Measurements from ENCODE around the gene MEGF8. TPM values are rescaled to one million over a fixed set of nuclear protein-coding genes. Genes with fewer than 3 reads are reported as not detected.

MEGF8 gene
- total and polyA plus RNA-seq, 2 donors (not counting 3 experiments of a cell fraction or from before 2014, with no cell fraction given): 20.6 to 39.6 TPM

DNA sequence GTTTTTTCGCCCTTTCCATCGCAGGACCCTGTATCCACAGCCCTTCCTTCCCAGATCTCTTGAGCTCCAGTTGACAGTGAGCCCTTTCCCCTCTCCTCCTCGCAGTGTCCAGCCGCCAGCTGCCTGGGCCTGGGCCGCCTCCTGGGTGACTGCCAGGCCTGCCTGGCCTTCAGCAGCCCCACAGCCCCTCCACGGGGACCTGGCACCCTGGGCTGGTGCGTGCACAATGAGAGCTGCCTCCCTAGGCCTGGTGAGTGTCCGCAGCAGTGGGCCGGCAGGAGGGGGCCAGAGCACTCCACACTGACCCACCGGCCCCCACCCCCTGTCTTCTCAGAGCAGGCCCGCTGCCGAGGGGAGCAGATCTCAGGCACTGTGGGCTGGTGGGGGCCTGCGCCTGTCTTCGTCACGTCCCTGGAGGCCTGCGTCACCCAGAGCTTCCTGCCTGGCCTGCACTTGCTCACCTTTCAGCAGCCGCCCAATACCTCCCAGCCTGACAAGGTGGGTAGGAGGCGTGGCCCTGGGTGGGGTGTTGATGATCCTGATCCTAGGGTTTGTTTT is 19.0 kb downstream of the MEGF8 start:
- Histone ChIP-seq H3K79me2 (ENCODE audit: control insufficient read depth, insufficient read depth, low read length) (no peaks in the 10 kb centered on the region), H3K4me2 (ENCODE audit: insufficient read depth, low read length) (no peak overlapping the region), H3K4me1 (ENCODE audit: control insufficient read depth, extremely low read depth, insufficient read depth, low read length) (no peaks in the 10 kb centered on the region), H3K27me3 (ENCODE audit: control insufficient read depth in 2 of 2, insufficient read depth in 2 of 2, low read length in 2 of 2) (no peaks in the 10 kb centered on the region), H2AFZ (ENCODE audit: low read depth, low read length) (no peak overlapping the region), H3K9ac (replicated peaks; ENCODE audit: extremely low read depth, insufficient read depth, low read length) (no peak overlapping the region), H3K9me3 (replicated peaks; ENCODE audit: control insufficient read depth, insufficient read depth, low read length) (no peaks in the 10 kb centered on the region), H3K27ac (ENCODE audit: insufficient read depth, low read depth, low read length) (no peak overlapping the region), H4K20me1 (replicated peaks; ENCODE audit: control insufficient read depth, extremely low read depth, insufficient read depth, low read length) (no peaks in the 10 kb centered on the region), H3K4me3 (replicated peaks in 1 of 3; ENCODE audit: insufficient read depth in 1 of 3, low read depth in 1 of 3, low read length in 3 of 3) (no peak overlapping the region), H3K36me3 (ENCODE audit: control insufficient read depth in 2 of 2, extremely low read depth in 1 of 2, insufficient read depth in 2 of 2, low read length in 2 of 2) (peaks cover 0 to 8% of the 10 kb centered on the region in 2 experiments), H3K9me1 (replicated peaks; ENCODE audit: control insufficient read depth, extremely low read depth, insufficient read depth, low read length) (no peaks in the 10 kb centered on the region)
- intact Hi-C loops (cut with micrococcal nuclease) (no loop called here), dilution Hi-C loops (cut with MboI; ENCODE audit: extremely low pct_ligation_motif_present, low sequenced_read_pairs) (no loop called here)
- DNase-seq (ENCODE audit: low read depth, low spot score) (no peak), FAIRE-seq (no peak)
- POLR2A ChIA-PET: no interaction called here
- CTCF ChIA-PET: no interaction called here
- BruUV-seq (replicated peaks): no TSS peak
- TF ChIP-seq EZH2 (IDR thresholded peaks at IDR 0.05; ENCODE audit: borderline replicate concordance, low read depth, low read length, severe bottlenecking): no peak
- no peak for TF ChIP-seq MYC (IDR thresholded peaks at IDR 0.05; ENCODE audit: low read depth, low read length)
- no peak for TF ChIP-seq JUN (IDR thresholded peaks at IDR 0.05; ENCODE audit: borderline replicate concordance, insufficient read depth, insufficient read length, low read depth)
- TF ChIP-seq POLR2AphosphoS5 (IDR thresholded peaks at IDR 0.05; ENCODE audit: insufficient read depth, low read depth, low read length): no peak
- TF ChIP-seq GATA2 (IDR thresholded peaks at IDR 0.05; ENCODE audit: insufficient read depth, insufficient read length, low read depth, low read length): no peak
- TF ChIP-seq POLR2A (IDR thresholded peaks at IDR 0.05; ENCODE audit: low read depth, low read length): no peak

DNA sequence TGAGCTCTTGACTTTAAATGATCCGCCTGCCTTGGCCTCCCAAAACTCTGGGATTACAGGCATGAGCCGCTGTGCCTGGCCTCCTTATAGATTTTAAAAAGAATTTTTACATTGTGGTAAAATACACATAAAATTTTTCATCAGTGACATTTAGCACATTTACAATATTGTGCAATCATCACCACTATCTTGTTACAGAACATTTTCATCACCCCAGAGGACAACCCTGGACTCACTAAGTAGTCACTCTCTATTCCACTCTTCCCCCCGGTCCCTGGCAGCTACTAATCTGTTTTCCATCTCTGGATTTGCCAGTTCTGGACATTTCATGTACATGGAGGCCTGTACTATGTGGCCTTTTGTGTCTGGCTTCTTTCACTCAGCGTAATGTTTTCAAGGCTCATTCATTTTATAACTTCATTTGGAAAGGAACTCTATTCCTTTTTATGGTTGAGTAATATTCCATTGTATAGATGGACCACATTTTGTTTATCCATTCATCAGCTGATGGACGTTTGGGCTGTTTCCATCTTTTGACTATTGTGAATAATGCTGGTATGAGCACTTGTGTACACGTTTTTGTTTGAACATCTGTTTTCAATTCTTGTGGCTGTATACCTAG is 19.9 kb downstream of the MEGF8 start:
- BruUV-seq (replicated peaks): no TSS peak
- dilution Hi-C loops (cut with MboI; ENCODE audit: extremely low pct_ligation_motif_present, low sequenced_read_pairs): no loop called here
- H4K20me1 ChIP-seq (replicated peaks; ENCODE audit: control insufficient read depth, extremely low read depth, insufficient read depth, low read length): no peaks in the 10 kb centered on the region
- no peak overlapping the region for H3K4me2 ChIP-seq (ENCODE audit: insufficient read depth, low read length)
- intact Hi-C loops (cut with micrococcal nuclease): no loop called here
- no peaks in the 10 kb centered on the region for H3K9me3 ChIP-seq (replicated peaks; ENCODE audit: control insufficient read depth, insufficient read depth, low read length)
- no peak for FAIRE-seq
- no peaks in the 10 kb centered on the region for H3K4me1 ChIP-seq (ENCODE audit: control insufficient read depth, extremely low read depth, insufficient read depth, low read length)
- no peak overlapping the region for H3K4me3 ChIP-seq (replicated peaks in 1 of 3; ENCODE audit: insufficient read depth in 1 of 3, low read depth in 1 of 3, low read length in 3 of 3)
- no peaks in the 10 kb centered on the region for H3K79me2 ChIP-seq (ENCODE audit: control insufficient read depth, insufficient read depth, low read length)
- peaks cover 0 to 8% of the 10 kb centered on the region in 2 experiments for H3K36me3 ChIP-seq (ENCODE audit: control insufficient read depth in 2 of 2, extremely low read depth in 1 of 2, insufficient read depth in 2 of 2, low read length in 2 of 2)
- no peaks in the 10 kb centered on the region for H3K9me1 ChIP-seq (replicated peaks; ENCODE audit: control insufficient read depth, extremely low read depth, insufficient read depth, low read length)
- no peak for DNase-seq (ENCODE audit: low read depth, low spot score)
- H2AFZ ChIP-seq (ENCODE audit: low read depth, low read length): no peak overlapping the region
- POLR2A ChIA-PET: no interaction called here
- H3K27ac ChIP-seq (ENCODE audit: insufficient read depth, low read depth, low read length): no peak overlapping the region
- no peak overlapping the region for H3K9ac ChIP-seq (replicated peaks; ENCODE audit: extremely low read depth, insufficient read depth, low read length)
- TF ChIP-seq POLR2A (IDR thresholded peaks at IDR 0.05; ENCODE audit: low read depth, low read length) (no peak), EZH2 (IDR thresholded peaks at IDR 0.05; ENCODE audit: borderline replicate concordance, low read depth, low read length, severe bottlenecking) (no peak), GATA2 (IDR thresholded peaks at IDR 0.05; ENCODE audit: insufficient read depth, insufficient read length, low read depth, low read length) (no peak), MYC (IDR thresholded peaks at IDR 0.05; ENCODE audit: low read depth, low read length) (no peak), POLR2AphosphoS5 (IDR thresholded peaks at IDR 0.05; ENCODE audit: insufficient read depth, low read depth, low read length) (no peak), FOS (IDR thresholded peaks at IDR 0.05; ENCODE audit: borderline replicate concordance, insufficient read depth, low read length) (no peak), JUN (IDR thresholded peaks at IDR 0.05; ENCODE audit: borderline replicate concordance, insufficient read depth, insufficient read length, low read depth) (no peak)
- TF ChIP-seq, protein P1, sequence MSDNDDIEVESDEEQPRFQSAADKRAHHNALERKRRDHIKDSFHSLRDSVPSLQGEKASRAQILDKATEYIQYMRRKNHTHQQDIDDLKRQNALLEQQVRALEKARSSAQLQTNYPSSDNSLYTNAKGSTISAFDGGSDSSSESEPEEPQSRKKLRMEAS (IDR thresholded peaks at IDR 0.05; ENCODE audit: insufficient read depth, insufficient read length): no peak
- TF ChIP-seq, protein P2, sequence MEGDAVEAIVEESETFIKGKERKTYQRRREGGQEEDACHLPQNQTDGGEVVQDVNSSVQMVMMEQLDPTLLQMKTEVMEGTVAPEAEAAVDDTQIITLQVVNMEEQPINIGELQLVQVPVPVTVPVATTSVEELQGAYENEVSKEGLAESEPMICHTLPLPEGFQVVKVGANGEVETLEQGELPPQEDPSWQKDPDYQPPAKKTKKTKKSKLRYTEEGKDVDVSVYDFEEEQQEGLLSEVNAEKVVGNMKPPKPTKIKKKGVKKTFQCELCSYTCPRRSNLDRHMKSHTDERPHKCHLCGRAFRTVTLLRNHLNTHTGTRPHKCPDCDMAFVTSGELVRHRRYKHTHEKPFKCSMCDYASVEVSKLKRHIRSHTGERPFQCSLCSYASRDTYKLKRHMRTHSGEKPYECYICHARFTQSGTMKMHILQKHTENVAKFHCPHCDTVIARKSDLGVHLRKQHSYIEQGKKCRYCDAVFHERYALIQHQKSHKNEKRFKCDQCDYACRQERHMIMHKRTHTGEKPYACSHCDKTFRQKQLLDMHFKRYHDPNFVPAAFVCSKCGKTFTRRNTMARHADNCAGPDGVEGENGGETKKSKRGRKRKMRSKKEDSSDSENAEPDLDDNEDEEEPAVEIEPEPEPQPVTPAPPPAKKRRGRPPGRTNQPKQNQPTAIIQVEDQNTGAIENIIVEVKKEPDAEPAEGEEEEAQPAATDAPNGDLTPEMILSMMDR (IDR thresholded peaks at IDR 0.05; ENCODE audit: extremely low read depth in 1 of 2, insufficient read depth in 1 of 2, low read depth in 1 of 2, low read length in 2 of 2): no peak
- CTCF ChIA-PET: no interaction called here
- no peaks in the 10 kb centered on the region for H3K27me3 ChIP-seq (ENCODE audit: control insufficient read depth in 2 of 2, insufficient read depth in 2 of 2, low read length in 2 of 2)

Measured in endothelial cell of umbilical vein (primary cell).